NCI-H82 treated with DMSO at 0.1 percent for 48 hours (cell line): Measurements from ENCODE around the gene MATR3.
"Not testable (repeated sequence)": the region's sequence is repeated elsewhere in the genome, so short reads cannot be mapped to it uniquely, and the experiment has no call there.

Experiments
- DNase-seq: peaks from one replicate; lab custom pipeline; 2025; ENCODE audit not compliant: unreplicated experiment; lab: John Stamatoyannopoulos, UW

Gene MATR3

GRCh38 chr5:139293507-139294373, at the start of gene MATR3:
TSS of gene MATR3 (plus strand) at chr5:139293740. CDS start at chr5:139307416, 13,676 bp downstream.
- peak; percentile 87 for DNase-seq

- no peak for DNase-seq
These were observed 47.8 kb upstream of the MATR3 start for GRCh38 chr5:139245637-139246339.

- no peak for DNase-seq
These were observed 47.1 kb upstream of the MATR3 start for GRCh38 chr5:139246394-139246793.

GRCh38 chr5:139248826-139249453, 44.6 kb upstream of the MATR3 start:
- no peak for DNase-seq

- DNase-seq: no peak
These were observed 42.3 kb upstream of the MATR3 start for GRCh38 chr5:139251281-139251687.

GRCh38 chr5:139251695-139252288, 41.7 kb upstream of the MATR3 start:
- DNase-seq: no peak

GRCh38 chr5:139253115-139253514, 40.4 kb upstream of the MATR3 start:
- DNase-seq: no peak

- no peak for DNase-seq
These were observed 36.7 kb upstream of the MATR3 start for GRCh38 chr5:139256820-139257219.

GRCh38 chr5:139262059-139262741, 31.3 kb upstream of the MATR3 start:
- DNase-seq: no peak

GRCh38 chr5:139262742-139263445, 30.6 kb upstream of the MATR3 start:
- DNase-seq: peak; percentile 88

- DNase-seq: no peak
These were observed 30.0 kb upstream of the MATR3 start for GRCh38 chr5:139263536-139263935.

- no peak for DNase-seq
These were observed 29.6 kb upstream of the MATR3 start for GRCh38 chr5:139263946-139264345.

- no peak for DNase-seq
These were observed 28.5 kb upstream of the MATR3 start for GRCh38 chr5:139265001-139265400.

- DNase-seq: no peak
These were observed 27.3 kb upstream of the MATR3 start for GRCh38 chr5:139266236-139266635.

GRCh38 chr5:139267481-139267880, 26.1 kb upstream of the MATR3 start:
- no peak for DNase-seq

GRCh38 chr5:139268364-139269202, 25.0 kb upstream of the MATR3 start:
- no peak for DNase-seq

- not testable (repeated sequence) for DNase-seq
These were observed 22.8 kb upstream of the MATR3 start for GRCh38 chr5:139270718-139271117.

- no peak for DNase-seq
These were observed 22.1 kb upstream of the MATR3 start for GRCh38 chr5:139271201-139272027.
